ENCODE data around the gene CPSF3. TPM values are rescaled to one million over a fixed set of nuclear protein-coding genes. Genes with fewer than 3 reads are reported as not detected.

Gene CPSF3
- total and polyA plus RNA-seq, 5 donors, result 13.1 to 19.7 (median 15.1) TPM

GRCh38 chr2:9451231-9451630, 27.8 kb downstream of the CPSF3 start:
- Histone ChIP-seq H3K4me3 (ENCODE audit: low read length) (no peak overlapping the region), H3K9me3 (ENCODE audit: control insufficient read depth, low read length) (no peaks in the 10 kb centered on the region), H3K4me1 (ENCODE audit: control insufficient read depth, insufficient read depth, low read length) (no peaks in the 10 kb centered on the region), H3K27me3 (ENCODE audit: control insufficient read depth, insufficient read depth) (no peaks in the 10 kb centered on the region), H3K27ac (ENCODE audit: low read length) (no peak overlapping the region)
- ATAC-seq, result no peak
- intact Hi-C loops (cut with DNase I), result no loop called here
- WGBS, result 94% methylated on average over 1 of the region's 1 CpG
- DNase-seq, result no peak

GRCh38 chr2:9460441-9461017, 37.1 kb downstream of the CPSF3 start:
- Histone ChIP-seq H3K27ac (ENCODE audit: low read length) (no peak overlapping the region), H3K4me3 (ENCODE audit: low read length) (no peak overlapping the region), H3K27me3 (ENCODE audit: control insufficient read depth, insufficient read depth) (no peaks in the 10 kb centered on the region), H3K9me3 (ENCODE audit: control insufficient read depth, low read length) (no peaks in the 10 kb centered on the region), H3K4me1 (ENCODE audit: control insufficient read depth, insufficient read depth, low read length) (no peaks in the 10 kb centered on the region)
- DNase-seq (no peak), ATAC-seq (no peak)
- WGBS, result 90% methylated on average over 3 of the region's 3 CpGs
- intact Hi-C loops (cut with DNase I), result no loop called here

- H3K9me3 ChIP-seq (ENCODE audit: control insufficient read depth, low read length), result no peaks in the 10 kb centered on the region
- no peak for ATAC-seq
- no peaks in the 10 kb centered on the region for H3K27me3 ChIP-seq (ENCODE audit: control insufficient read depth, insufficient read depth)
- WGBS, result 91% methylated on average over 3 of the region's 3 CpGs
- no peak overlapping the region for H3K27ac ChIP-seq (ENCODE audit: low read length)
- no peak overlapping the region for H3K4me3 ChIP-seq (ENCODE audit: low read length)
- intact Hi-C loops (cut with DNase I), result no loop called here
- no peak for DNase-seq
- H3K4me1 ChIP-seq (ENCODE audit: control insufficient read depth, insufficient read depth, low read length), result no peaks in the 10 kb centered on the region
These were observed 37.6 kb downstream of the CPSF3 start for GRCh38 chr2:9461079-9461478.

- ATAC-seq (no peak), DNase-seq (no peak)
- no peak overlapping the region for H3K27ac ChIP-seq (ENCODE audit: low read length)
- intact Hi-C loops (cut with DNase I), result no loop called here
- WGBS, result 73% methylated on average over 5 of the region's 5 CpGs
- no peaks in the 10 kb centered on the region for H3K27me3 ChIP-seq (ENCODE audit: control insufficient read depth, insufficient read depth)
- H3K4me3 ChIP-seq (ENCODE audit: low read length), result no peak overlapping the region
- no peaks in the 10 kb centered on the region for H3K4me1 ChIP-seq (ENCODE audit: control insufficient read depth, insufficient read depth, low read length)
- no peaks in the 10 kb centered on the region for H3K9me3 ChIP-seq (ENCODE audit: control insufficient read depth, low read length)
These were observed 38.9 kb downstream of the CPSF3 start for GRCh38 chr2:9462313-9462712.

GRCh38 chr2:9462886-9463697, 39.6 kb downstream of the CPSF3 start:
- DNase-seq, result no peak
- intact Hi-C loops (cut with DNase I), result no loop called here
- Histone ChIP-seq H3K9me3 (ENCODE audit: control insufficient read depth, low read length) (no peaks in the 10 kb centered on the region), H3K27me3 (ENCODE audit: control insufficient read depth, insufficient read depth) (no peaks in the 10 kb centered on the region), H3K4me1 (ENCODE audit: control insufficient read depth, insufficient read depth, low read length) (no peaks in the 10 kb centered on the region), H3K27ac (ENCODE audit: low read length) (no peak overlapping the region), H3K4me3 (ENCODE audit: low read length) (no peak overlapping the region)
- WGBS, result 66% methylated on average over 6 of the region's 6 CpGs
- ATAC-seq, result no peak

GRCh38 chr2:9463698-9464034, 40.2 kb downstream of the CPSF3 start:
- 67% methylated on average over 7 of the region's 7 CpGs for WGBS
- no peaks in the 10 kb centered on the region for H3K9me3 ChIP-seq (ENCODE audit: control insufficient read depth, low read length)
- H3K4me3 ChIP-seq (ENCODE audit: low read length), result no peak overlapping the region
- H3K27ac ChIP-seq (ENCODE audit: low read length), result no peak overlapping the region
- H3K4me1 ChIP-seq (ENCODE audit: control insufficient read depth, insufficient read depth, low read length), result no peaks in the 10 kb centered on the region
- no peak for ATAC-seq
- no peak for DNase-seq
- no peaks in the 10 kb centered on the region for H3K27me3 ChIP-seq (ENCODE audit: control insufficient read depth, insufficient read depth)
- intact Hi-C loops (cut with DNase I), result no loop called here

- Histone ChIP-seq H3K27me3 (ENCODE audit: control insufficient read depth, insufficient read depth) (no peaks in the 10 kb centered on the region), H3K4me3 (ENCODE audit: low read length) (no peak overlapping the region), H3K9me3 (ENCODE audit: control insufficient read depth, low read length) (no peaks in the 10 kb centered on the region), H3K4me1 (ENCODE audit: control insufficient read depth, insufficient read depth, low read length) (no peaks in the 10 kb centered on the region), H3K27ac (ENCODE audit: low read length) (no peak overlapping the region)
- ATAC-seq, result no peak
- 83% methylated on average over 7 of the region's 7 CpGs for WGBS
- intact Hi-C loops (cut with DNase I), result no loop called here
- no peak for DNase-seq
These were observed 41.7 kb downstream of the CPSF3 start for GRCh38 chr2:9465170-9465569.

- 92% methylated on average over 42 of the region's 46 CpGs for WGBS
- H3K4me3 ChIP-seq (ENCODE audit: low read length), result no peak overlapping the region
- no peak overlapping the region for H3K27ac ChIP-seq (ENCODE audit: low read length)
- intact Hi-C loops (cut with DNase I), result no loop called here
- no peaks in the 10 kb centered on the region for H3K27me3 ChIP-seq (ENCODE audit: control insufficient read depth, insufficient read depth)
- no peaks in the 10 kb centered on the region for H3K9me3 ChIP-seq (ENCODE audit: control insufficient read depth, low read length)
- H3K4me1 ChIP-seq (ENCODE audit: control insufficient read depth, insufficient read depth, low read length), result no peaks in the 10 kb centered on the region
- ATAC-seq (no peak), DNase-seq (no peak)
These were observed 42.8 kb downstream of the CPSF3 start for GRCh38 chr2:9466147-9466683.

GRCh38 chr2:9467687-9468086, 44.2 kb downstream of the CPSF3 start:
- ATAC-seq (no peak), DNase-seq (no peak)
- Histone ChIP-seq H3K27me3 (ENCODE audit: control insufficient read depth, insufficient read depth) (no peaks in the 10 kb centered on the region), H3K4me3 (ENCODE audit: low read length) (no peak overlapping the region), H3K9me3 (ENCODE audit: control insufficient read depth, low read length) (no peaks in the 10 kb centered on the region), H3K27ac (ENCODE audit: low read length) (no peak overlapping the region), H3K4me1 (ENCODE audit: control insufficient read depth, insufficient read depth, low read length) (no peaks in the 10 kb centered on the region)
- WGBS, result 85% methylated on average over 10 of the region's 10 CpGs
- intact Hi-C loops (cut with DNase I), result no loop called here

- no peak for DNase-seq
- H3K27ac ChIP-seq (ENCODE audit: low read length), result no peak overlapping the region
- no peak overlapping the region for H3K4me3 ChIP-seq (ENCODE audit: low read length)
- 74% methylated on average over 5 of the region's 5 CpGs for WGBS
- intact Hi-C loops (cut with DNase I), result no loop called here
- ATAC-seq, result no peak
- no peaks in the 10 kb centered on the region for H3K27me3 ChIP-seq (ENCODE audit: control insufficient read depth, insufficient read depth)
- H3K4me1 ChIP-seq (ENCODE audit: control insufficient read depth, insufficient read depth, low read length), result peaks cover 3% of the 10 kb centered on the region
- H3K9me3 ChIP-seq (ENCODE audit: control insufficient read depth, low read length), result no peaks in the 10 kb centered on the region
These were observed 47.8 kb downstream of the CPSF3 start for GRCh38 chr2:9471206-9471605.

GRCh38 chr2:9472511-9472910, 49.1 kb downstream of the CPSF3 start:
- intact Hi-C loops (cut with DNase I), result no loop called here
- Histone ChIP-seq H3K4me3 (ENCODE audit: low read length) (no peak overlapping the region), H3K27me3 (ENCODE audit: control insufficient read depth, insufficient read depth) (no peaks in the 10 kb centered on the region), H3K4me1 (ENCODE audit: control insufficient read depth, insufficient read depth, low read length) (peaks cover 3% of the 10 kb centered on the region), H3K27ac (ENCODE audit: low read length) (no peak overlapping the region), H3K9me3 (ENCODE audit: control insufficient read depth, low read length) (no peaks in the 10 kb centered on the region)
- DNase-seq (no peak), ATAC-seq (no peak)
- 97% methylated on average over 9 of the region's 9 CpGs for WGBS

All from right cardiac atrium (tissue), 5 donors.